ENCODE measurements around the gene CCDC184. TPM values are rescaled to one million over a fixed set of nuclear protein-coding genes. Genes with fewer than 3 reads are reported as not detected.

Gene CCDC184
- total and polyA plus RNA-seq, 2 donors (not counting 1 experiment from before 2014, with no cell fraction given) = 0.54 to 1.4 TPM

DNA sequence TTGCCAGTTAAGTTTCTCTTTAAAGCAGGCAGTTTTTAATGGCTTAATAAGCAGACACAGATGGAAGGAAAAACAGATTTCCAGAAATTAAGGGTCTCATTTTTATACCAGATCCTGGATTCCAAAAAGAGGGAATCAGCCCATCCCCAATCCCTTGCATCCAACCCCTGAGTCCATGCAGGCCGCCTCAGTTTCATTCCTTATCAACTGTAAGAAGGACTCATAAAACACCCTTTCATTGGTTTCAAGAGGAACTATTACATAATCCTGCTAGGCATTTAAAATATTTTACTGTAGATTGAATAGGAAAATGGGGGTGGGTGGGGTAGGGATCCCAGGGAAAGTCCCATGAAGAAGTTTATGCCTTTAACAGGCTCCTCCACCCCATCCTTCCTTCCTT lies 9.4 kb downstream of the CCDC184 start:
- peaks cover 5 to 6% of the 10 kb centered on the region in 2 donors for H3K4me1 ChIP-seq (ENCODE audit: control insufficient read depth in 2 of 2, insufficient read depth in 2 of 2, low read length in 2 of 2)
- POLR2A ChIA-PET = no interaction called here
- no peak overlapping the region for H3K27ac Mint-ChIP-seq
- no peaks in the 10 kb centered on the region for H3K9me3 ChIP-seq (ENCODE audit: control extremely low read depth in 1 of 3, control insufficient read depth in 2 of 3, insufficient read depth in 1 of 3, low read length in 2 of 3)
- H3K4me1 Mint-ChIP-seq = peaks cover 4% of the 10 kb centered on the region
- CTCF ChIA-PET = interaction anchor here (0.6 to 1.2 kb wide), 4 partner anchors 9 to 109 kb away, joined by 3 to 4 read pairs (median 3); partner anchors contain the start of gene CCDC184
- no peak for ATAC-seq (ENCODE audit: low read depth)
- no peaks in the 10 kb centered on the region for H3K9me3 Mint-ChIP-seq (ENCODE audit: insufficient read depth)
- intact Hi-C loops (cut with micrococcal nuclease) = no loop called here
- H3K27me3 ChIP-seq (replicated peaks in 1 of 4; ENCODE audit: control extremely low read depth in 1 of 4, control insufficient read depth in 3 of 4, insufficient read depth in 4 of 4, low read length in 3 of 4) = peaks cover 0 to 16% (median 0%) of the 10 kb centered on the region in 4 experiments
- H3K27me3 Mint-ChIP-seq = peaks cover 28% of the 10 kb centered on the region
- no peak overlapping the region for H3K4me3 ChIP-seq (ENCODE audit: control extremely low read depth in 1 of 5, extremely low read depth in 1 of 5, insufficient read depth in 1 of 5, low read depth in 2 of 5, low read length in 4 of 5)
- no peak overlapping the region for H3K4me3 Mint-ChIP-seq
- H3K36me3 ChIP-seq (replicated peaks in 1 of 2; ENCODE audit: control extremely low read depth in 1 of 2, control insufficient read depth in 1 of 2, extremely low read depth in 1 of 2, insufficient read depth in 2 of 2, low read length in 1 of 2) = no peaks in the 10 kb centered on the region
- no peak overlapping the region for H2AFZ ChIP-seq (ENCODE audit: insufficient read depth, low read depth, low read length, poor library complexity, severe bottlenecking)
- no peak overlapping the region for H3K27ac ChIP-seq (ENCODE audit: low read length in 2 of 2)
- H3K4me2 ChIP-seq (replicated peaks; ENCODE audit: low read depth, low read length, poor library complexity, severe bottlenecking) = no peak overlapping the region
- no peaks in the 10 kb centered on the region for H3K79me2 ChIP-seq (ENCODE audit: control insufficient read depth, insufficient read depth, low read length)
- DNase-seq = no peak
- no CpG with 5 or more reads among the region's 1 CpG for WGBS (ENCODE audit: insufficient coverage)
- no peak for TF ChIP-seq EZH2 (IDR thresholded peaks at IDR 0.05; ENCODE audit: borderline replicate concordance, insufficient read depth, low read depth, low read length, poor library complexity, severe bottlenecking)
- TF ChIP-seq CTCF (IDR thresholded peaks at IDR 0.05) = no peak
- no peaks in the 10 kb centered on the region for H4K20me1 ChIP-seq (ENCODE audit: control insufficient read depth, insufficient read depth, low read length, poor library complexity, severe bottlenecking)
- no peak overlapping the region for H3K9ac ChIP-seq (ENCODE audit: low read length)

DNA sequence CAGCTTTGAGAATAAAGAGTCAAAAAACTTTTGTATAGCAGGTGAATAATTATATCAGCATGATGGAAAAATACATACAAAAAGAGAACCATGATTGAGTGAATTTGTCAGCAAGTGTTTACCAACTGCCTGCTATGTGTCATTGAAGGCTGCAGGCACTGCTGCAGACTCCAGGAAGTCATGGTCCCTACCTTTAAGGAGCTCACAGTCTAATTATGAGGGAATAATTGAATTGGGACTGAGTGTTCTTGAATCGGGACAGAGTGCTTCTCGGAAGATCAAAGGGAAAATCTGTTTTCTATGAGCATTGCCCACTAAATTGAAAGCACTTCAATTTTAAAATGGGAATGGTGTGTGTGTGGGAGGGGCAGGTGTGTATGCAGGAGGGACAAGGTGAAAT lies 10.2 kb downstream of the CCDC184 start:
- Histone ChIP-seq H3K4me2 (replicated peaks; ENCODE audit: low read depth, low read length, poor library complexity, severe bottlenecking) (no peak overlapping the region), H3K4me3 (ENCODE audit: control extremely low read depth in 1 of 5, extremely low read depth in 1 of 5, insufficient read depth in 1 of 5, low read depth in 2 of 5, low read length in 4 of 5) (no peak overlapping the region), H3K79me2 (ENCODE audit: control insufficient read depth, insufficient read depth, low read length) (peaks cover 5% of the 10 kb centered on the region), H3K9me3 (ENCODE audit: control extremely low read depth in 1 of 3, control insufficient read depth in 2 of 3, insufficient read depth in 1 of 3, low read length in 2 of 3) (no peaks in the 10 kb centered on the region), H3K4me1 (ENCODE audit: control insufficient read depth in 2 of 2, insufficient read depth in 2 of 2, low read length in 2 of 2) (peaks cover 5 to 7% of the 10 kb centered on the region in 2 donors), H3K27ac (ENCODE audit: low read length in 2 of 2) (no peak overlapping the region), H3K36me3 (replicated peaks in 1 of 2; ENCODE audit: control extremely low read depth in 1 of 2, control insufficient read depth in 1 of 2, extremely low read depth in 1 of 2, insufficient read depth in 2 of 2, low read length in 1 of 2) (no peaks in the 10 kb centered on the region), H3K9ac (ENCODE audit: low read length) (no peak overlapping the region), H3K27me3 (replicated peaks in 1 of 4; ENCODE audit: control extremely low read depth in 1 of 4, control insufficient read depth in 3 of 4, insufficient read depth in 4 of 4, low read length in 3 of 4) (peaks cover 0 to 16% (median 0%) of the 10 kb centered on the region in 4 experiments), H4K20me1 (ENCODE audit: control insufficient read depth, insufficient read depth, low read length, poor library complexity, severe bottlenecking) (no peaks in the 10 kb centered on the region), H2AFZ (ENCODE audit: insufficient read depth, low read depth, low read length, poor library complexity, severe bottlenecking) (no peak overlapping the region)
- H3K4me3 Mint-ChIP-seq = no peak overlapping the region
- TF ChIP-seq EZH2 (IDR thresholded peaks at IDR 0.05; ENCODE audit: borderline replicate concordance, insufficient read depth, low read depth, low read length, poor library complexity, severe bottlenecking) (no peak), CTCF (IDR thresholded peaks at IDR 0.05) (no peak)
- peaks cover 28% of the 10 kb centered on the region for H3K27me3 Mint-ChIP-seq
- H3K27ac Mint-ChIP-seq = no peak overlapping the region
- DNase-seq = no peak
- H3K4me1 Mint-ChIP-seq = peaks cover 6% of the 10 kb centered on the region
- H3K9me3 Mint-ChIP-seq (ENCODE audit: insufficient read depth) = no peaks in the 10 kb centered on the region
- ChIA-PET CTCF (interaction anchor here (0.8 to 1.2 kb wide), 2 partner anchors 10 to 107 kb away, joined by 3 read pairs; no protein-coding TSS in a partner anchor), POLR2A (no interaction called here)
- intact Hi-C loops (cut with micrococcal nuclease) = no loop called here
- WGBS (ENCODE audit: insufficient coverage) = 86% methylated on average over 2 of the region's 2 CpGs
- no peak for ATAC-seq (ENCODE audit: low read depth)
